SK-N-SH treated with all-trans-retinoic acid at 6 μM for 48 hours (cell line): ENCODE results near the gene NDRG4.

ENCODE experiments used
- TSHZ2 ChIP-seq: fragments of 250-450 bp; sonication (Bioruptor Pico); IDR thresholded peaks from 2 replicates; pipeline ENCODE4 v1.5.0; 2020; ENCODE audit warnings: mild to moderate bottlenecking, moderate library complexity
- ZC3H10 ChIP-seq: fragments of 250-450 bp; sonication (Bioruptor Pico); IDR thresholded peaks from 2 replicates; pipeline ENCODE4 v1.5.1; 2021; ENCODE audit warnings: mild to moderate bottlenecking, moderate library complexity
- ZFP30 ChIP-seq: fragments of 450-650 bp; formaldehyde crosslinking; IDR thresholded peaks from 2 replicates; pipeline ENCODE4 v1.5.0; 2022; ENCODE audit warnings: mild to moderate bottlenecking, moderate library complexity

- TF ChIP-seq TSHZ2, result no peak
- no peak for TF ChIP-seq ZC3H10
- no peak for TF ChIP-seq ZFP30 (CRISPR knock-in tag)
Measured at GRCh38 chr16:58487566-58488351, 12.2 kb upstream of the NDRG4 start.
